ENCODE data around the gene TFRC.
"Not testable (repeated sequence)": the region's sequence is repeated elsewhere in the genome, so short reads cannot be mapped to it uniquely, and the experiment has no call there.

DNA sequence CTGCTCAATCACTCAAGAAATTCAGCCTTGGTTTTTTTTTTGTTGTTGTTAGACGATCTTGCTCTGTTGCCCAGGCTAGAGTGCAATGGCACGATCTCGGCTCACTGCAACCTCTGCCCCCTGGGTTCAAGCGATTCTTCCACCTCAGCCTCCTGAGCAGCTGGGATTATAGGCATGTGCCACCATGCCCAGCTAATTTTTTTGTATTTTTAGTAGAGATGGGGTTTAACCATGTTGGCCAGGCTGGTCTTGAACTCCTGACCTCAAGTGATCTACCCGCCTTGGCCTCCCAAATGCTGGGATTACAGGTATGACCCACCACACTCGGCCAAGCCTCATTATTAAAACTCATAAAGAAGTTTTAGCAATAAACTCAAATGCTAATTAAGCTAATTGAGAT is 25.5 kb downstream of the TFRC start:
- not testable (repeated sequence) for TF ChIP-seq ZNF121 (CRISPR knock-in tag; IDR thresholded peaks at IDR 0.05); CTCF (IDR thresholded peaks at IDR 0.05)

All from WTC11 (cell line).